Neutrophil (primary cell): Measurements from ENCODE around the gene CPLANE2.
"Not testable (repeated sequence)": the region's sequence is repeated elsewhere in the genome, so short reads cannot be mapped to it uniquely, and the experiment has no call there.

Experiments used
- H3K27ac ChIP-seq: fragments of 200-600 bp; sonication (generic); 2 replicates; pipeline ENCODE4 v1.5.1; 2016; ENCODE audit warnings: mild to moderate bottlenecking, moderate library complexity
- H3K27me3 ChIP-seq: fragments of 200-600 bp; sonication (generic); 2 replicates; pipeline ENCODE4 v1.6.0; 2016; ENCODE audit warnings: mild to moderate bottlenecking
- H3K36me3 ChIP-seq: fragments of 200-600 bp; sonication (generic); 2 replicates; pipeline ENCODE4 v1.5.1; 2017
- H3K4me1 ChIP-seq, 2 experiments: fragments of 200-600 bp in 1 of 2; sonication (generic) in 1 of 2; 1 replicate in 1 of 2; 2 replicates in 1 of 2; pipeline versions ENCODE4 v1.5.1 to v1.6.1; 2013 to 2016; ENCODE audit warnings: low read depth in 1 of 2, low read length in 1 of 2, mild to moderate bottlenecking in 1 of 2, moderate library complexity in 1 of 2; ENCODE audit not compliant: control insufficient read depth in 1 of 2, insufficient read depth in 1 of 2
- H3K4me3 ChIP-seq, 2 experiments: fragments of 200-600 bp in 1 of 2; sonication (generic) in 1 of 2; 1 replicate in 1 of 2; 2 replicates in 1 of 2; pipeline ENCODE4 v1.5.1; 2013 to 2016; ENCODE audit warnings: low read depth in 1 of 2, low read length in 1 of 2, mild to moderate bottlenecking in 1 of 2, moderate library complexity in 1 of 2
- H3K9me3 ChIP-seq: fragments of 200-600 bp; sonication (generic); 2 replicates; pipeline ENCODE4 v1.5.1; 2016
- TF ChIP-seq, protein P1 (sequence below): fragments of 200-600 bp; sonication (generic); IDR thresholded peaks from 2 replicates; pipeline ENCODE4 v1.5.1; 2016; ENCODE audit warnings: antibody characterized with exemption

Gene CPLANE2

DNA sequence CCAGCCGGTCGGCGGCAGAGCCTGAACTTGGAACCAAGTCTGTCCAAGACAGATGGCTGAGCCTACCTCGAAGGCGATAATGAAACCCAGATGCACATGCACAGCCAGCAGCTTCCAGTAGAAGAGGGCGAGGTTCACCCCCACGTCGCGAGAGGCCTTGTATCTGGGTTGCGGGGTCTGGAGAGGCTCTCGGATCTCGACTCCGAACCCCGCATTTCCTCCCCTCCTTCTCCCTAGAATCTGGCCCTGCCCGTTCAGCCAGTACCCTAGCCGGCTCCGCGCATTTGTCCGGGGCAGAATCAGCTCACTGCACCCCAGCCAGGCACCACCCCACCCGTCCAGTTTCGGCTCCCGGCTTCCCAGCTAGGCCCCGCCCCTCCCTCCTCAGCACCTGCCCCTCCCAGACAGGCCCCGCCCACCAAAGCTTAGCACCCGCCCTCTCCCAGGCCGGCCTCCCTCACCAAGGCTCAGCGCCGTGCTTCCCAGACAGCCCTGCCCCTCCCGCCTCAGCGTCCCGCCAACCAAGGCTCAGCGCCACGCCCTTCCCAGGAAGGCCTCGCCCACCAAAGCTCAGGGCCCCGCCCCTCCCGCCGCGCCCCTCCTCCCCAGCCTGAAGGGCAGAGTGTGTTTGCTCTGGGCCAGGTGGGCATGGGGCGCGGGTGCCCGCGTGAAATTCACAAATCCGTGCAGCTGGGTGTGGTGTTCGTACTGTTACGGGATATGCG, 19.8 kb downstream of the CPLANE2 start:
- TF ChIP-seq, protein P1, sequence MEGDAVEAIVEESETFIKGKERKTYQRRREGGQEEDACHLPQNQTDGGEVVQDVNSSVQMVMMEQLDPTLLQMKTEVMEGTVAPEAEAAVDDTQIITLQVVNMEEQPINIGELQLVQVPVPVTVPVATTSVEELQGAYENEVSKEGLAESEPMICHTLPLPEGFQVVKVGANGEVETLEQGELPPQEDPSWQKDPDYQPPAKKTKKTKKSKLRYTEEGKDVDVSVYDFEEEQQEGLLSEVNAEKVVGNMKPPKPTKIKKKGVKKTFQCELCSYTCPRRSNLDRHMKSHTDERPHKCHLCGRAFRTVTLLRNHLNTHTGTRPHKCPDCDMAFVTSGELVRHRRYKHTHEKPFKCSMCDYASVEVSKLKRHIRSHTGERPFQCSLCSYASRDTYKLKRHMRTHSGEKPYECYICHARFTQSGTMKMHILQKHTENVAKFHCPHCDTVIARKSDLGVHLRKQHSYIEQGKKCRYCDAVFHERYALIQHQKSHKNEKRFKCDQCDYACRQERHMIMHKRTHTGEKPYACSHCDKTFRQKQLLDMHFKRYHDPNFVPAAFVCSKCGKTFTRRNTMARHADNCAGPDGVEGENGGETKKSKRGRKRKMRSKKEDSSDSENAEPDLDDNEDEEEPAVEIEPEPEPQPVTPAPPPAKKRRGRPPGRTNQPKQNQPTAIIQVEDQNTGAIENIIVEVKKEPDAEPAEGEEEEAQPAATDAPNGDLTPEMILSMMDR = peak; percentile 11
- H3K27ac ChIP-seq = peak overlapping the region; percentile 48
- H3K36me3 ChIP-seq = no peaks in the 10 kb centered on the region

GRCh38 chr1:16215882-16216753, 20.9 kb downstream of the CPLANE2 start:
- no peaks in the 10 kb centered on the region for H3K36me3 ChIP-seq
- TF ChIP-seq, protein P1 = no peak
- H3K4me3 ChIP-seq = peak overlapping the region; percentile 72 to 75
- no peaks in the 10 kb centered on the region for H3K9me3 ChIP-seq
- H3K4me1 ChIP-seq = peaks cover 16 to 20% of the 10 kb centered on the region in 2 experiments
- peaks cover 44% of the 10 kb centered on the region for H3K27me3 ChIP-seq
- H3K27ac ChIP-seq = no peak overlapping the region

More for the DNA sequence above, 19.8 kb downstream of the CPLANE2 start:
- Histone ChIP-seq H3K27me3 (peaks cover 44% of the 10 kb centered on the region), H3K9me3 (no peaks in the 10 kb centered on the region), H3K4me1 (peaks cover 16 to 20% of the 10 kb centered on the region in 2 experiments), H3K4me3 (peak overlapping the region; percentile 72 to 75)

DNA sequence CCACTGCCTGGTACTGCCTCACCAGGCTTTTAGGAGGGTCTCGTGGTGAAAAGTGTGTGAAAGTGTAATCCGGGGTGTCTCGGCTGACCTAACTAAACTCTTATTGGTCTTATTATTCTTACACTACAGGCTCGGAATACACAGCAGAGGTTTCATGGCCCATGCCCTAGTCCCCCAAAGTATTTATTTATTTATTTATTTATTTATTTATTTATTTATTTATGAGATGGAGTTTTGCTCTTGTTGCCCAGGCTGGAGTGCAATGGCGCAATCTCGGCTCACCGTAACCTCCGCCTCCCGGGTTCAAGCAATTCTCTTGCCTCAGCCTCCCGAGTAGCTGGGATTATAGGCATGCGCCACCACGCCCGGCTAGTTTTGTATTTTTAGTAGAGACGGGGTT, 21.7 kb downstream of the CPLANE2 start:
- not testable (repeated sequence) for H3K4me3 ChIP-seq, H3K36me3 ChIP-seq, H3K27ac ChIP-seq, H3K9me3 ChIP-seq
- peaks cover 44% of the 10 kb centered on the region for H3K27me3 ChIP-seq
- H3K4me1 ChIP-seq = peaks cover 16 to 20% of the 10 kb centered on the region in 2 experiments

- Histone ChIP-seq H3K4me1 (peaks cover 16 to 20% of the 10 kb centered on the region in 2 experiments), H3K27me3 (peaks cover 44% of the 10 kb centered on the region)
- H3K36me3 ChIP-seq, H3K9me3 ChIP-seq, H3K27ac ChIP-seq, H3K4me3 ChIP-seq: not testable (repeated sequence)
Observed at GRCh38 chr1:16213544-16213943, 23.4 kb downstream of the CPLANE2 start.

DNA sequence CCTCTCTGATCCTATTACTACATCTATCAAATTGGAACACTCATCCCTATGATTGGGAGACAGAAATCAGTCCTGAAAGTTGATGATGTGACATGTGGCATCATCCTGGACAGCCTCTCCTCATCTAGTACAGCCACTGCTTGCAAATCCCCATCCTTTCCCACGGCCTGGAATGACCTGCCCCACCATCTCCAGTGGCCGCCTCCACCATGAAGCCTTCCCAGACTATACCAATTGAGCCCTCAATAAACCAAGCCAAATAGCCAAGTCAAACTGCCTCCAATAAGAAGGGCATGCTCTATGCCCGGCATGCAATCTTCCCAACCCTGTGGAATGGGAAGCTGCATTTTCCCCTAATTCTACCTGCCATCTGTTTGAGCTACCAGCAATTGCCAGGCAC, 24.0 kb downstream of the CPLANE2 start:
- TF ChIP-seq, protein P1 = no peak
- Histone ChIP-seq H3K4me3 (no peak overlapping the region), H3K36me3 (no peaks in the 10 kb centered on the region), H3K27me3 (peaks cover 47% of the 10 kb centered on the region), H3K27ac (no peak overlapping the region), H3K4me1 (peaks cover 16 to 20% of the 10 kb centered on the region in 2 experiments), H3K9me3 (no peaks in the 10 kb centered on the region)

GRCh38 chr1:16212251-16212961, 24.6 kb downstream of the CPLANE2 start, which contains the start of gene ARHGEF19:
Gene ARHGEF19, minus strand, starts transcription at chr1:16212652. Its CDS starts 3,598 bp downstream, at chr1:16209054.
- Histone ChIP-seq H3K4me1 (peaks cover 19 to 20% of the 10 kb centered on the region in 2 experiments), H3K9me3 (no peaks in the 10 kb centered on the region), H3K4me3 (no peak within 1 kb of the TSS), H3K27ac (no peak within 1 kb of the TSS), H3K36me3 (no peaks in the 10 kb centered on the region), H3K27me3 (peaks cover 52% of the 10 kb centered on the region)
- TF ChIP-seq, protein P1 = no peak
